GM18909 (cell line): ENCODE results near the gene SPN.
"Not testable (repeated sequence)": the region's sequence is repeated elsewhere in the genome, so short reads cannot be mapped to it uniquely, and the experiment has no call there.

Experiments
- ATAC-seq: cut with Tn5 transposase; IDR thresholded peaks from one replicate; pipeline ENCODE4 v1.9.1; 2021; ENCODE audit warnings: mild to moderate bottlenecking; ENCODE audit not compliant: unreplicated experiment, poor library complexity

The SPN gene, protein sequence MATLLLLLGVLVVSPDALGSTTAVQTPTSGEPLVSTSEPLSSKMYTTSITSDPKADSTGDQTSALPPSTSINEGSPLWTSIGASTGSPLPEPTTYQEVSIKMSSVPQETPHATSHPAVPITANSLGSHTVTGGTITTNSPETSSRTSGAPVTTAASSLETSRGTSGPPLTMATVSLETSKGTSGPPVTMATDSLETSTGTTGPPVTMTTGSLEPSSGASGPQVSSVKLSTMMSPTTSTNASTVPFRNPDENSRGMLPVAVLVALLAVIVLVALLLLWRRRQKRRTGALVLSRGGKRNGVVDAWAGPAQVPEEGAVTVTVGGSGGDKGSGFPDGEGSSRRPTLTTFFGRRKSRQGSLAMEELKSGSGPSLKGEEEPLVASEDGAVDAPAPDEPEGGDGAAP

DNA sequence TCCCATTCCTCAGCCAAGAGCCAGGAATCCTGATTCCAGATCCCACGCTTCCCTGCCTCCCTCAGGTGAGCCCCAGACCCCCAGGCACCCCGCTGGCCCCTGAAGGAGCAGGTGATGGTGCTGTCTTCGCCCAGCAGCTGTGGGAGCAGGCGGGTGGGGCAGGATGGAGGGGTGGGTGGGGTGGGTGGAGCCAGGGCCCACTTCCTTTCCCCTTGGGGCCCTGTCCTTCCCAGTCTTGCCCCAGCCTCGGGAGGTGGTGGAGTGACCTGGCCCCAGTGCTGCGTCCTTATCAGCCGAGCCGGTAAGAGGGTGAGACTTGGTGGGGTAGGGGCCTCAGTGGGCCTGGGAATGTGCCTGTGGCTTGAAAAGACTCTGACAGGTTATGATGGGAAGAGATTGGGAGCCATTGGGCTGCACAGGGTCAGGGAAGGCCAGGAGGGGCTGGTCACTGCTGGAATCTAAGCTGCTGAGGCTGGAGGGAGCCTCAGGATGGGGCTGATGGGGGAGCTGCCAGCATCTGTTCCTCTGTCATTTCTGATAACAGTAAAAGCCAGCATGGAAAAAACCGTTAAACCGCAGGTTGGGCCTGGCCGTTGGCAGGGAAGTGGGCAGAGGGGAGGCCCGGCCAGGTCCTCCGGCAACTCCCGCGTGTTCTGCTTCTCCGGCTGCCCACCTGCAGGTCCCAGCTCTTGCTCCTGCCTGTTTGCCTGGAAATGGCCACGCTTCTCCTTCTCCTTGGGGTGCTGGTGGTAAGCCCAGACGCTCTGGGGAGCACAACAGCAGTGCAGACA, at the start of gene SPN:
Gene SPN, plus strand, starts transcription at position 232 of the 791 bp plus-strand sequence. Its CDS starts 482 bp downstream, at position 714.
- peak; percentile 30 for ATAC-seq

DNA sequence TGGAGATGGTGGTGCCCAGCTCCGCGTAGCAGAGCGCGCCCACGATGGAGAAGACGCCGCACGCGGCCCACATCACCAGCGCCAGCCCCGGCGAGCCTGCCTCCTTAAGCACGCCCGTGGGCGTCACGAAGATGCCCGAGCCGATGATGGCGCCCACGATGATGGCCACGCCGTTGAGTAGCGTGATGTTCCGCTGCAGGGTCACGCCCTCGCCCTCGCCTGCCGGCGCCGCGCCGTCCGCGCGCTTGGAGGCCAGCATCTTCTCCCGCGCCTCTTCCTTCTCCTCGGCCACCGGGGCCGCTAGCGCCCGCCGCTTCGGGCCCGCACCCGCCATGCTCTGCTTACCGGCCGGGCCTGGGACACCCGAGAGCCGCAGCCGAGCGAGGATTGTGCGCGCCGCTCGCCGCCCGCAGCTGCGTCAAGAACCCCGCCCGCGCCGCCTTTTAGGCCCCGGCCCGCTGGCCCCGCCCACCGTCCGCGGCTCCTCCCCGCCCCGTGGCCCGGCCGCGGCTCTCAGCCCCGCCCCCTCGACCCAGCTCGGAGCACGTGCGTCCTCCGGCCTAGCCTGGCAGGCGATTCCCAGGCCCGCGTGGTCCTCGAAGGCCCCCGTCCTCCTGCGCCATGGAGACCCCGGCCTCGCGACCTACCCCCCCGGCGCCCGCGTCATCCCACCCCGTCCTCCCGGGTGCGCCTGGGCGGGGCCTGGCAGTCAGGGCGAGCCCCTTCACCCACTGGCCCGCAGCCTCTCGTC, 49.6 kb upstream of the SPN start:
- ATAC-seq: peak; percentile 40

DNA sequence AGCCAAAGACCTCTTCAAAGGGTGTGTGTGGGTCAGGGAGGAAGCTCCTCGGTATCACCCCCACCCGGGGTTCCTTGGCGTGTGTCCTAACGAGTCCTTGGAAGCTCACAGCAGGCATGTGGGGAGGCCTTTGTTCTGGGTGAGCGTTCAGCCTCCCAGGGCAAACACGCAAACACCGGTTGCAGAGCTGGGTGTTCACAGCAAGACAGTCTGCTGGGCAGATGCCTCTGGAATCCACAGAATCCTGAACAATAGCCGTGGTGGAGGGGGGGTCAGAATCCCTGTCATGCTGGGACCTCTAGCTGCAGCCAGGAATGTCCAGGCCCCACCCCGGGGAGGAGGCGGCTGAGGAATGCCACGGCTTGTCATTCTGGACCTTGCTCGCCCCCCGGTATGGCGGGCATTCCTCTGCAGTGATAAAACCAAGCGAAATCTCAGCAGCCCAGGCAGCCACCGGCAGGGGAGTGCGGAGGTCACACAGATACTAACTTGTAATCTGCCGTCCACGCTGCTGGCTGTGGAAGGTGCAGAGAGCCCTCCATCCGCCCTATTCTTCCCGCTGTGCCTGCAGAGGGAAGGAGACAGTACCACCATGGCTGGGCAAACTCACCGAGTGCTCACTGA, 48.2 kb upstream of the SPN start:
- not testable (repeated sequence) for ATAC-seq

DNA sequence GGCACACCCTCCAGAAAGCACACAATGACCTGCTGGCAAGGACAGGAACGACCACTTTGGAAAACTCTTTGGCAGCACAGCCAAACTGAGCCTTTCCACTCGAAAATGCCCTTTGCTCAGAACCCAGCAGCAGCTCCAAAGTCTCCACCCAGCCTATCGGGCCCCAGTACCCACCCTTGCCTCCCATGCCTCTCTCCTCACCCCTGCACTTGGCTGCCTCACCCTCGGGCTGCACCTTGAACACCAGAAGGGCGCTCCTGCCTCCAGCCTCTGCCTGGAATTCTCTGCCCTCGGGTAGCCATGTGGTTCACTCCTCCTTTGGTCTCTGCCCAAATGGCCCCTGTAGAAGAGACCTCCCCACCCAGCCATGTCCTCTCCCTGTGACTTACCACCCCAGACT, 46.9 kb upstream of the SPN start:
- not testable (repeated sequence) for ATAC-seq

DNA sequence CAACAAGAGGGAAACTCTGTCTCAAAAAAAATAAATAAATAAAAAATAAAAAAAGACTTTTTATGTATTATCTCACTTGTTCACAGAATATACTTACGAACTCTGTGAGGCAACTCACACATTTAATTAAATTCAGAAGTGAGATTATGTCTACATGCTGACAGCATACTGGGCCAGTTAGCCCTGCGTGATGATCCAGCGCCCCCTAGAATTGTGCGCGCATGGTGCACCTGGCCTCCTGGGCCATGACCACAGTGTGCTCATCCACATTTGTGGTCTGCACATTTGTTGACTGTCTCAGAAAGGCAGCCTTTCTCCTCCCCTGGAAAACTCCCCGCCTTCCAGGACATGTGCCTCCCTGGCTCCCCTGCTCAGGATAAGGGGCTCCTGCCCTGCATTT, 42.5 kb upstream of the SPN start:
- ATAC-seq: not testable (repeated sequence)

DNA sequence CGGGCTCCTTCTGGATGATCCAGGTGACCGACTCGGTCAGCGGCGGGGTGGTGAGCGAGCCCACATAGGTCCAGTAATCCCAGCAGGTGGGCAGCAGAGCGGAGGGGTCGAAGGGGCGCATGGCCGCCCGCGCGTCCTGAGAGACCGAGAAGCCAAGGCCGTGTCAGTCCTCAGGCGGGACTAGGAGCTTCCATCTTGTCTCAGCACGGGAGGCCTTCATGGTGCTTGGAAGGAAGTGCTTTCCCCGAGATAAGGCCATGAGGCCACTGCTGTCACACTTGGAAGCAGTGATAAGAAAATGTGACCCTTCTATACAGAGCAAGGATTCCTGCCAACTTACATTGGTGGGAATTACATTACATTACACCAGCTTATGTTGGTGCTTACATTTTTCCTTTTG, 40.3 kb upstream of the SPN start:
- not testable (repeated sequence) for ATAC-seq

DNA sequence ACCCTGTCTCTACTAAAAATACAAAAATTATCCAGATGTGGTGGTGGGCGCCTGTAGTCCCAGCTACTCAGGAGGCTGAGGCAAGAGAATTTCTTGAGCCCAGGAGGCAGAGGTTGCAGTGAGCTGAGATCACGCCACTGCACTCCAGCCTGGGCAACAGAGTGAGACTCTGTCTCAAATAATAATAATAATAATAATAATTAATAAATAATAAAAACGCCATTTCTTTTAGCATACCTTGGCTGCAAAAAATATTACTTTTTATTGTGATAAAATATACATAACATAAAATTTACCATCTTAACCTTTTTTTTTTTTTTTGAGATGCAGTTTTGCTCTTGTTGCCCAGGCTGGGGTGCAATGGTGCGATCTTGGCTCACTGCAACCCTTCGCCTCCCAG, 39.8 kb upstream of the SPN start:
- ATAC-seq: not testable (repeated sequence)

DNA sequence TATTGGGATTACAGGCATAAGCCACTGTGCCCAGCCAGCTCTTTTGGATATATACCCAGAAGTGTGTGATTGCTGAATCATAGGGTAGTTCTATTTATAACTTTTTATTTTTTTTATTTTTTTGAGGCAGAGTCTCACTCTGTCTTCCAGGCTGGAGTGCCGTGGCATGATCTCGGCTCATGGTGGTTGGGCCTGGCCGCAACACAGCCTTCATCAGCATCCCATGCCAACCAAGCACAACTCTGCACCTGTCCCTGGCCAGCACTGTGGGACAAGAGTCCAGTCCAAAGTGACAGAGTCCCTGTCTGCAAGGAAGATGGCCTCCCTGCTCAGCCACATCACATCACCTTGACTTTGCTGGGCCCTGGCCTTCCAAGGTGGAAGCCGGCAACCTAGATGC, 37.9 kb upstream of the SPN start:
- not testable (repeated sequence) for ATAC-seq

DNA sequence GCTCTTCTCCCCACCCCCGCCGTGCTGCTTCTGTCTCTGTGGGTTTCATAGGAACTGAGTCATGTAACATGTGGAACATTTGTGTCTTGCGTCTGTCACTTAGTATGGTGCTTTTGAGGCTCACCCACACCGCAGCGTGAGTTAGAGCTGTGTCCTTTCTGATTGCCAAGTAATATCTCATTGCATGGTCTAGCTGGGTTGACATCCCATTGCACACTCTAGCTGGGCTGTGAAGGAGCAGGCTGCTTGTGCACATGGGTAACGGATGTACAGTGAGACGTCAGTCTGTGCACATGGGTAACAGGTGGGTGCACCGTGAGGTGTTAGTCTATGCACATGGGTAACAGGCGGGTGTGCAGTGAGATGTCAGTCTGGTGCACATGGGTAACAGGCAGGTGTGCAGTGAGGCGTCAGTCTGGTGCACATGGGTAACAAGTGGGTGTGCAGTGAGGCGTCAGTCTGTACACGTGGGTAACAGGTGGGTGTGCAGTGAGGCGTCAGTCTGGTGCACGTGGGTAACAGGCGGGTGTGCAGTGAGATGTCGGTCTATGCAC, 36.2 kb upstream of the SPN start:
- not testable (repeated sequence) for ATAC-seq

DNA sequence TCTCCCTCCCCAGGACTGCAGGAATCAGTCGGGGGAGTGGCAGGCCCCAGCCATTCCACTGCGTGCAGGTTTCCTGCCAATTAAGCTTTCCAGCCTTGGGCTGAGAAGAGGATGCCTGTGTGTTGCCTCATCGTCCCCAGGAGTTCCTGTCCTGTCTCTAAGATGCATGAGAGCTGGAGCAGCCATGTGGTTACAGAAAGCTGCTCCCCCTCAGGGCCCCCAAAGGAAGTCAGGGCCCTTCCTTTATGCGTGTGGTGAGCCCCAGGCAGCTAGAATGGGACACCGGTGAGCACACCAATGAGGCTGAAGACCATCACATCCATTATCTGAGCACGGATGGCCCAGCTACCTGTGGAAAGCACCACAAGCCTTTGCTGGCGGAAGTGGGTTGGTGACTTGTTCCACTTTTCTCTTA, 35.4 kb upstream of the SPN start:
- ATAC-seq: peak; percentile 41

DNA sequence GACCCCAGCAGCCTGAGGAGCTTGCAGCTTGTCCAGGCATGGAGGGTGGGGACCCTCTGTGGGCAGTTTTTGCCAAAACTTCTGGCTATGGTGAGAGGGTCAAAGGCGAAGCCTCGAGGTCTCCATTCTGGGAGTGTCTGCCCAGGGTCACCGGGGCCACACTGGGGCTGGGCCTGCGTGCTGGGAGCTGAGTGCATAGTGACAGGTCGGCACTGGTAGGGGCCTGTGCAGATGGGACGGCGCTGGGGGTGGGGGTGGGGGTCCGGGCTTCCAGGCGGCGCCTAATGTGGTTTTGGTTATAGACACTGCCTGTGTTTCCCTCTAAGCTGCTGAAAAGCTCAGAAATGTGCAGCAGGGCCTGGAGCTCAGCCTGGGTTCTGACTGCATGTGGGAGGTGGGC, 34.3 kb upstream of the SPN start:
- not testable (repeated sequence) for ATAC-seq

DNA sequence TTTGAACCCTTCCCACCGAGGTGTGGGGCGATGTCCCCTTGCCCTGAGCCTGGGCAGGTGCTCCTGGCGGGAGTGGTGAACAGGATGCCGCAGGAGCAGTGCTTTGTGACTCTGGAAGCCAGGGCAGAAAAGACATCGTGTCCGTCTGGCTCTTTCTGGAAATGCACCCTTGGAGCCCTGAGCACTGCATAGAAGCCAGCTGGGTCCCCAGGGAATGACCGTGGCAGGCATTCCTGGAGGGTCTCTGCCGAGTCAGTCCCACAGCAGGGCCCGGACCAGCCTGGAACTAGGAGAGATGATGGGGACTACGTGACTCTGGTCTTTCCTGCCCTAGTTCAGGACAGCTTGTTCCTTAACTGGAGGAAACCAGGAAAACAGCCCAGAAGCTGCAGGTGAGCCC, 33.7 kb upstream of the SPN start:
- ATAC-seq: not testable (repeated sequence)

DNA sequence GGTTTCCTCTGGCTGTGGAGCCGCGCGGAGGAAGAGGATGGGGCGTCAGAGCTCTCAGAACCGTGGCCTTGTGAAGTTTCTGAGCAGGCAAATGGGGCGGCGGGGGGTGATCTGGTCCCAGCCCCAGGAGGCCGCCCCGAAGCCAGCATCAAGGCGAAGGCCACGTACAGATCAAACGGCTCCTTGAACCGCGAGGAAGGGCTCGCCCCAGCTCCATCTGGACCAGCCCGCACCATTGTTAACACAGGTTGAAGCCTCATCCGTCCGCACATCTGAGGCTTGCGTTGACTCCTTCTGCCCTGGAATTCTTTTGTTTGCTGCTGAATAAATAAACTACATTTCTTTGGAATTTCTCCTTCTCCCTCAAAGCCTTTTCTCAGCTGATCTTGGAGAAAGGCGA, 31.4 kb upstream of the SPN start:
- not testable (repeated sequence) for ATAC-seq

DNA sequence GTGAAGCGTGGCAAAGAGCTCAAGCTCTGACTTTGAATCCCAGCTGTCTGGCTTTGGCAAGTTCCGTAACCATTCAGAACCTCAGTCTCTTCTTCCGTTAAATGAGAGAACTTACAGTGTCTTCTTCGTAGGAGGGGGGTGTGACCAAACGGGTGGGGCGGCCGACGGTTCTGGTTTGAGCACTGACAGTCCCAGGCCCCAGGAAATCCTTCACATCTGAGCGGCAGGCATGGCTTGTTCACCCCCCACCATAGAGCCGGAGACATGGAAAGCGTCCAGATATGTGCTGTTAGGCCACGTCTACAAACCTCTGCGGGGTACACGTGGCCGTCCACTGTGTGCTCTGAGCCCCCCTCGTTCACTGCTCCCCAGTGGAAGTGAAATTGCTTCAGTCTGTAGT, 27.1 kb upstream of the SPN start:
- ATAC-seq: not testable (repeated sequence)

DNA sequence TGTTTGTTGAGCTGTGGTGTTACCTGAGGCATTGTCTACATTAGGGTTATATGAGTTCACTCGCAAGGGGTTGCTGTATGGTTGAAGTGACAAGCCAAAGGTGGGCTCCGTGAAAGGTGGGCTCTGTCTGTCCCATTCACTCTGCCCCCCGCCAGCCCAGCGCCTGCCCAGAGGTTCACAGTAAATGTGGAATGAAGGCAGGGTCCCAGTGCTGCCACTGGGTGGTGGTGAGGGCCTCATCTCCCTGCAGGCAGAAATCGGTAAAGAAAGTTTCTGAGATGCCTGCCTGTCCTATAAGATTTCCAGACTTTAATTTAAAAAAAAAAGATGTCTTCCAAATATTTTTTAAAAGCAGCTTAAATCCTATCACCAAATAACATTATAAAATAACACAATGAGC, 26.7 kb upstream of the SPN start:
- not testable (repeated sequence) for ATAC-seq

DNA sequence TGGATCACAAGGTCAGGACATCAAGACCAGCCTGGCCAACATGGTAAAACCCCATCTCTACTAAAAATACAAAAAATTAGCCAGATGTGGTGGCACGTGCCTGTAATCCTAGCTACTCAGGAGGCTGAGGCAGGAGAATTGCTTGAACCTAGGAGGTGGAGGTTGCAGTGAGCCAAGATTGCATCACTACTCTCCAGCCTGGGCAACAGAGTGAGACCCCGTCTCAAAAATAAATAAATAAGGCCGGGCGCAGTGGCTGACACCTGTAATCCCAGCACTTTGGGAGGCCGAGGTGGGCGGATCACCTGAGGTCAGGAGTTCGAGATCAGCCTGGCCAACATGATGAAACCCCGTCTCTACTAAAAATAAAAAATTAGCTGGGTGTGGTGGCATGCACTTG, 24.3 kb upstream of the SPN start:
- not testable (repeated sequence) for ATAC-seq

DNA sequence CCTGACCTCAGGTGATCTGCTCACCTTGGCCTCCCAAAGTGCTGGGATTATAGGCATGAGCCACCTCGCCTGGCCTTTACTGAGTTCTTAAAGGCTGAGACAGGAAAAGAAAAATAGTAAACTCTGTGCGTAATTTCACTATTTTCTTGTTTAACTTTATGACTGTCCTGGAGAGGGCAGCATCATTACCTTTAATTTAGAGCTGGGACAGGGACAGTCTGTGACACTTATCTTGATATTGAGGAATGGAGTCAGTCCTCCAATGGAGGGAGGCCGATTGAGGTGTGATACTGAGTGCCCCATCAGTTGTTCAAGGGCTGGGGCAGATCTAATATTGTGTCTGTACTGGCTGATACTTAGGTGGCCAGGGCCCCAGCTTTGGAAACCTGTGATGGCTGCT, 21.5 kb upstream of the SPN start:
- no peak for ATAC-seq

DNA sequence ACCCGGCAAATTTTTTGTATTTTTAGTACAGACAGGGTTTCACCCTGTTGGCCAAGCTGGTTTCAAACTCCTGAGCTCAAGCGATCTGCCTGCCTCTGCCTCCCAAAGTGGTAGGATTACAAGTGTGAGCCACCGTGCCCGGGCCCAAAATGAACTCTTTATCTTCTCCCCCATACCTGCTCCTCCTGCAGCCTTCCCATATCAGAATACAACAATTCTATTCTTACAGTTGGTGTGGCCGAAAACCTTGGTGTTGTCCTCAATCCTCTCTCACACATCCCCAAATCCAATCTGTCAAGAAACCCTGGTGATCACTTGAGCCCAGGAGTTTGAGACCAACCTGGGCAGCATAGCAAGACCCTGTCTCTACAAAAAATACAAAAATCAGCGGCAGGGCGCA, 19.5 kb upstream of the SPN start:
- ATAC-seq: no peak

DNA sequence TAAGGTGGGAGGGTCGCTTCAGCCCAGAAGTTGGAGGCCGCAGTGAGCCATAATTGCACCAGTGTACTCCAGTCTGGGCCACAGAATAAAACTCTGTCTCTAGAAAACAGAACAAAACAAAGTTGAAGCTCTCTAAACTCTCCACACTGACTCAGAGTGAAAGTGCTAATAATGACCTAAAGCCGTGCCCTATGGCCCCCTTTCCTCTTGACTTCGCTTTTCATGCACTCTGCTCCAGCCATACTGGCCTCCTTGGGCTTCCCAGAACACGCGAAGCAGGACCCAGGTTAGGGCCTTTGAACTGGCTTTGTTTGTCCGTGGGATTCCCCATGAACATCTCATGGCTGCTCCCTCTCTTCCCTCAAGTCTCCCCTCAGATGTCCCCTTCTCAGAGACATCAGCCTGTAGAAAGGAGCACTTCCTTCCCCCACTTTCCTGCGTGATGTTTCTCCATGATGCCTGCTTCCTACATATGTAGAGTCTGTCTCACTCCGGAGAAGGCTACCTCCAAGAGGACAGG, 18.6 kb upstream of the SPN start:
- ATAC-seq: peak; percentile 72
